ENCODE results near the gene CHAMP1.
"Not testable (repeated sequence)": the region's sequence is repeated elsewhere in the genome, so short reads cannot be mapped to it uniquely, and the experiment has no call there.

The CHAMP1 gene

GRCh38 chr13:114334305-114335053 lies 20.2 kb downstream of the CHAMP1 start:
- DNase-seq = no peak

- not testable (repeated sequence) for DNase-seq
Observed at GRCh38 chr13:114336457-114336856, 22.2 kb downstream of the CHAMP1 start.

GRCh38 chr13:114338959-114339358 lies 24.7 kb downstream of the CHAMP1 start:
- no peak for DNase-seq

- no peak for DNase-seq
Observed at GRCh38 chr13:114339857-114340534, 25.7 kb downstream of the CHAMP1 start.

GRCh38 chr13:114341003-114341777 lies 26.9 kb downstream of the CHAMP1 start:
- DNase-seq = no peak

- DNase-seq = not testable (repeated sequence)
Observed at GRCh38 chr13:114347256-114347655, 33.0 kb downstream of the CHAMP1 start.

GRCh38 chr13:114352763-114353162 lies 38.5 kb downstream of the CHAMP1 start:
- not testable (repeated sequence) for DNase-seq

GRCh38 chr13:114353382-114353781 lies 39.1 kb downstream of the CHAMP1 start:
- not testable (repeated sequence) for DNase-seq

All from right hindlimb (tissue), 1 donor.